Effector CD4-positive, alpha-beta T cell (primary cell): ENCODE results near the gene HP.

ENCODE experiments used
- DNase-seq: peaks from one replicate; pipeline ENCODE4 v3.0.0-alpha.2; 2020

The HP gene

GRCh38 chr16:72092832-72093447, 38.6 kb downstream of the HP start:
- no peak for DNase-seq

GRCh38 chr16:72093448-72094265, 39.4 kb downstream of the HP start, which contains the start of the genes DHX38 and TXNL4B:
DHX38 (plus strand) TSS chr16:72093847; CDS start chr16:72096158, 2,311 bp downstream.
TXNL4B (minus strand) TSS chr16:72093620; CDS start chr16:72090749, 2,871 bp downstream.
- DNase-seq: peak; percentile 86

GRCh38 chr16:72094266-72094610, 39.9 kb downstream of the HP start:
- no peak for DNase-seq

GRCh38 chr16:72098936-72099335, 44.6 kb downstream of the HP start:
- no peak for DNase-seq

GRCh38 chr16:72099377-72099818, 45.1 kb downstream of the HP start:
- DNase-seq: peak; percentile 25

- no peak for DNase-seq
Observed at GRCh38 chr16:72101195-72101594, 46.9 kb downstream of the HP start.

- DNase-seq: no peak
Observed at GRCh38 chr16:72104905-72105304, 50.6 kb downstream of the HP start.

GRCh38 chr16:72105978-72106377, 51.7 kb downstream of the HP start:
- DNase-seq: no peak

GRCh38 chr16:72107371-72107770, 53.1 kb downstream of the HP start:
- DNase-seq: no peak

GRCh38 chr16:72108353-72109102, 54.2 kb downstream of the HP start:
- DNase-seq: no peak

GRCh38 chr16:72109300-72109699, 55.0 kb downstream of the HP start:
- no peak for DNase-seq

- no peak for DNase-seq
Observed at GRCh38 chr16:72109966-72110530, 55.7 kb downstream of the HP start.
